Activated T-cell treated with anti-CD3 and anti-CD28 coated beads, Interleukin-2, amount 50 U/mL, for 72 hours (primary cell): ENCODE data around the gene ETNK2. TPM values are rescaled to one million over a fixed set of nuclear protein-coding genes. Genes with fewer than 3 reads are reported as not detected.

Experiments
- ATAC-seq, 2 donors: fragments of 150-1000 bp; cut with Tn5 transposase; replicated peaks in 1 of 2; 2 replicates each; pipeline ENCODE4 v1.10.0; 2021; ENCODE audit warnings: moderate library complexity in 2 of 2, mild to moderate bottlenecking in 1 of 2
- DNase-seq, 2 donors: peaks; one replicate each; pipeline ENCODE4 v3.0.0; 2021 to 2022; ENCODE audit warnings: mixed read lengths in 1 of 2
- H3K27ac Mint-ChIP-seq: one replicate; pipeline ENCODE4 v1.8.0; 2022; ENCODE audit warnings: mild to moderate bottlenecking, moderate library complexity, mixed read lengths
- H3K27me3 Mint-ChIP-seq: one replicate; pipeline ENCODE4 v1.8.0; 2022; ENCODE audit warnings: low read depth, mixed read lengths
- H3K36me3 Mint-ChIP-seq, 2 donors: one replicate each; pipeline ENCODE4 v1.8.0; 2022; ENCODE audit warnings: mixed read lengths in 2 of 2, mild to moderate bottlenecking in 1 of 2; ENCODE audit not compliant: insufficient read depth in 2 of 2
- H3K4me1 Mint-ChIP-seq: one replicate; pipeline ENCODE4 v1.8.0; 2022; ENCODE audit warnings: low read depth, mixed read lengths
- H3K4me3 Mint-ChIP-seq, 2 donors: one replicate each; pipeline ENCODE4 v1.8.0; 2022; ENCODE audit warnings: mild to moderate bottlenecking in 2 of 2, mixed read lengths in 2 of 2, moderate library complexity in 2 of 2
- H3K9me3 Mint-ChIP-seq, 2 donors: one replicate each; pipeline ENCODE4 v1.8.0; 2022; ENCODE audit warnings: mixed read lengths in 2 of 2
- total RNA-seq, 2 donors: library from RNA; stranded (reverse); gene quantifications; one replicate each; pipeline ENCODE4 v1.2.3, GENCODE V29; 2022

Gene ETNK2
- total RNA-seq, 2 donors from 2014 or later = 1.7 TPM

DNA sequence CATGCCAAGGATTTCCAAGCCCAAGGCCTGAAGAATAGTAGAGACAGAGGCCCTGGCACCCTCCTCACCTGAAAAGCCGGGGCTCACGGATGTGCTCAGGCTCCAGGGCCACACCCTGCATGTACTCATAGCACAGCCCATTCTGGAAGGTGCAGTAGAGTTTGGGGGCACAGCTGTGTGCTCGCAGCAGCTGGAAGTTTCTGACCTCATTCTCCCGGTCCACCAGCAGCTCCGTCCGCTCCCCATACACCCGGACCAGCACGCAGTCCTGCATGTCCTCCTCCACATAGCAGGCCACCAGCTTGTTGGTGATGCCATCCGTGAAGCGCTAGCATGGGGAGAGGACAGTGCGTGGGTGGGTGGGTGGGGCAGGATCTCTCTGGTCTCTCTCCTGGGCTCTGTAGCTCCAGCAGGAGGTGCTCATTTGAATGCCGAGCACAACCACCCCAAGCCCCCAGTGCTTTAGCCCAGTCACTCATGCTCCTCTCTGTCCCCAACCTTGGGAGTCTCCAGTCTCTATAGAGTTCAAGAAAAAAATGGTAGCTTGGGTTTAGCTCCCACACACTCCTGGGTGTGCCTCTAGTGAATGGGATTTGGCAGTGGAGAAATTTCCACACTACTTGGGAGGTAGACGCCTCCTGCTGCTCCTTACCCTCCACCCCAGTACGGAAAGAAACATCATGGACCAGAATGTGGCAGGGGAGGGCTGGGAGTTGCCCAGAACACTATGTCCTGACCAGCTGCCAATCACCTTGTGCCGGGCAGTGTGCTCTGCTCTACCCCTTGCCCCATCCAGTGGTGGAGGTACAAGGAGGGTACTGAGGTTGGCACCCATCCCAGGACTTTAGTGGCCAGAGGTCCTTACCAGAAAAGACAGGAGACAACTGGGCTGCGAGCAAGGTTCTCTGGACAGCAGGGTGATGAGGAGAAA lies 1.9 kb downstream of the ETNK2 start:
- DNase-seq (no peak), ATAC-seq (no peak)
- Mint-ChIP-seq H3K4me1 (no peaks in the 10 kb centered on the region), H3K27ac (no peak overlapping the region), H3K27me3 (peaks cover 6% of the 10 kb centered on the region), H3K9me3 (no peaks in the 10 kb centered on the region), H3K4me3 (peak overlapping the region in 1 of 2 donors; percentile 76), H3K36me3 (no peaks in the 10 kb centered on the region)

- Mint-ChIP-seq H3K4me3 (no peak overlapping the region), H3K9me3 (no peaks in the 10 kb centered on the region), H3K36me3 (no peaks in the 10 kb centered on the region), H3K4me1 (no peaks in the 10 kb centered on the region), H3K27ac (no peak overlapping the region), H3K27me3 (peaks cover 6% of the 10 kb centered on the region)
- ATAC-seq (no peak), DNase-seq (no peak)
Observed at GRCh38 chr1:204149107-204149506, 2.7 kb downstream of the ETNK2 start.

DNA sequence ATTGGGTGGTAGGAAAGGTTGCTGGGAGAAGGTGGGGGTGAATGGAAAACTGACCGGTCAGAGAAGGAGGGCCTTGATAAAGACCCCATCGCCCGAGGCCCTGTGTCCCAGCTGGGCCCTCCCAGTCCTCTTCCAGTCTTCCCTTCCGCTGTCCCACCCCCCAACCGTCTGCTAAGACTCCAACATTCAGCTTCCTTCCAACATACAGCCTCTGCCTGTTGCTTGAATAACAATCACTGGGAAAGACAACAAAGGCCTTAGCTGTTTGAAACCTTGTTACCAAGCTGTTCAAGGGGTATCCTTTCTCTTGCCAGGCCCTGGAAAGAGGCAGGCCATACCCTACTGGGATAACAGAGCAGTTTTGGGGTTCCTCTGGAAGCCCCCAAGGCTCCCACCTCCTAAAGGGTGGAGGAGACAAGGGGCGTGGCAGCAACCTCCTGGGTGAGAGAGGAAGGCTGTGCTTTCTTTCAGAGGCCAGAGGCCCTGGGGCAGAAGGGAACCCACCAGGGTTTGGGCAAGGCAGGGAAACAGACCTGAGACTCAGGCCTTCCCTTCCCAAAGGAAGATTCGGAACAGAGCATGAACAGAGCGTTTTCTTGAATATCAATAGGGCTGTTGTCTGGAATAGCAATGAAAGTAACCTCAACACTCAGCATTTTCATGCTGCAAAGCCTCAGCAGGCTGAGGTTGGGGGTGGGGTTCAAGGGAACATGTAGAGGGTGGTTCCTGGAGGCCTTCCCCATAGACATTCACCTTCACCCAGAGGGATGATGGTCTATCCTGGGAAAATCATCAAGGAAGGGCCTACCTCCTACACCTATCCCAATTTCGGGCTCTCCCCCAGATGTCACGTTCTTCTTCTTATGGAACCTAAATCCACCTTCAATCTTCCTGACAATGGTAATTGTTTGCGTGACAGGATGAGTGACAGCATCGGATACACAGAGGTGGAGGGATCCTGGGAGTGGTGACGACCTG lies 4.1 kb downstream of the ETNK2 start:
- DNase-seq (no peak), ATAC-seq (no peak)
- no peaks in the 10 kb centered on the region for H3K4me1 Mint-ChIP-seq
- no peak overlapping the region for H3K27ac Mint-ChIP-seq
- H3K27me3 Mint-ChIP-seq = peaks cover 6% of the 10 kb centered on the region
- H3K9me3 Mint-ChIP-seq = no peaks in the 10 kb centered on the region
- H3K36me3 Mint-ChIP-seq = no peaks in the 10 kb centered on the region
- H3K4me3 Mint-ChIP-seq = no peak overlapping the region

- Mint-ChIP-seq H3K4me3 (no peak overlapping the region), H3K4me1 (peaks cover 4% of the 10 kb centered on the region), H3K9me3 (no peaks in the 10 kb centered on the region), H3K27ac (no peak overlapping the region), H3K27me3 (peaks cover 6% of the 10 kb centered on the region), H3K36me3 (no peaks in the 10 kb centered on the region)
- ATAC-seq (no peak), DNase-seq (no peak)
Observed at GRCh38 chr1:204146965-204147364, 4.9 kb downstream of the ETNK2 start.

- peaks cover 10% of the 10 kb centered on the region for H3K4me1 Mint-ChIP-seq
- no peak for ATAC-seq
- H3K9me3 Mint-ChIP-seq = no peaks in the 10 kb centered on the region
- H3K36me3 Mint-ChIP-seq = no peaks in the 10 kb centered on the region
- no peak overlapping the region for H3K27ac Mint-ChIP-seq
- no peak overlapping the region for H3K4me3 Mint-ChIP-seq
- DNase-seq = no peak
- H3K27me3 Mint-ChIP-seq = peaks cover 6% of the 10 kb centered on the region
Observed at GRCh38 chr1:204146309-204146708, 5.5 kb downstream of the ETNK2 start.

- ATAC-seq = no peak
- peaks cover 10% of the 10 kb centered on the region for H3K4me1 Mint-ChIP-seq
- no peak overlapping the region for H3K4me3 Mint-ChIP-seq
- H3K27me3 Mint-ChIP-seq = peaks cover 1% of the 10 kb centered on the region
- no peak overlapping the region for H3K27ac Mint-ChIP-seq
- no peaks in the 10 kb centered on the region for H3K9me3 Mint-ChIP-seq
- no peak for DNase-seq
- H3K36me3 Mint-ChIP-seq = no peaks in the 10 kb centered on the region
Observed at GRCh38 chr1:204145033-204145504, 6.8 kb downstream of the ETNK2 start.

DNA sequence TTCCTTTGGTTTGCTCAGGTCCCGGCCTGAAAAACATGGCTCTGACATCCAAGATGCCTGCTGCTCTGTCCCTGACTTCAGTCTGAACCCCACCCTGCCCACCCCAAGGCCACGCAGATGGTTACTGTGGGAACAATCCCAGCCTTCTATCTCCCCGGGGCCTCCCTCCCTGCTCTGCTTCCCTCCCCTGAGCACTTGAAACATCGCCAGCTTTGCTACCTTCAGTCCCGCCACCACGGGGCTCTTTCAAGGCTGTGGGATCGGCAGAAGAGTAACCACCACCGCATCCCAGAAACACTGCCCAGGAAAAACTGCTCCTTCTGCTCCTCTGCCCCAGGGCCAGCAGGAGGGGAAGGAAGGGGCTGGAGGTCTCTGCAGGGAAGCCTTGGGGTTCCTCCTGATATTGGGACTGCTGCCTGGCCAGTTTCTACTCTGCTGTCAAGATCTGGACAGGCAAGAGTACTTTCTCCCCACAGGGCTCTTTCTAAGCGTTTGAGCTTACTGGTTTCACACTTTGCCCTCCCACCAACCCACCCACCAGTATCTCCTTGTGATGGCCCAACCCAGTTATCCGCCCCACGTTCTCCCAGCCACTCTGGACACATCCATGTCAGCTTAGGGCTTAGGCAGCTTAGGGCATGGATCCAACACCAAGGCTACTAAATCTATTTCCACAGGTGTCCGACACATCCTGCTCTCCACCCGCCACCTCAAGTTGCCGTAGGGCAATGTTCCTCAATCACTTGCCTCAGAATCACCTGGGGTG lies 8.4 kb downstream of the ETNK2 start:
- Mint-ChIP-seq H3K27me3 (no peaks in the 10 kb centered on the region), H3K27ac (no peak overlapping the region), H3K4me1 (peaks cover 10% of the 10 kb centered on the region), H3K9me3 (no peaks in the 10 kb centered on the region), H3K4me3 (no peak overlapping the region), H3K36me3 (no peaks in the 10 kb centered on the region)
- DNase-seq (no peak), ATAC-seq (no peak)

- Mint-ChIP-seq H3K4me3 (no peak overlapping the region), H3K36me3 (no peaks in the 10 kb centered on the region), H3K4me1 (peaks cover 10% of the 10 kb centered on the region), H3K9me3 (no peaks in the 10 kb centered on the region), H3K27ac (no peak overlapping the region), H3K27me3 (no peaks in the 10 kb centered on the region)
- ATAC-seq = peak; percentile 75 to 78
- DNase-seq = peak in 1 of 2 donors; percentile 7
Observed at GRCh38 chr1:204142032-204142974, 9.5 kb downstream of the ETNK2 start.

- DNase-seq (no peak), ATAC-seq (no peak)
- H3K27ac Mint-ChIP-seq = no peak overlapping the region
- no peaks in the 10 kb centered on the region for H3K9me3 Mint-ChIP-seq
- peaks cover 10% of the 10 kb centered on the region for H3K4me1 Mint-ChIP-seq
- H3K4me3 Mint-ChIP-seq = no peak overlapping the region
- H3K27me3 Mint-ChIP-seq = no peaks in the 10 kb centered on the region
- no peaks in the 10 kb centered on the region for H3K36me3 Mint-ChIP-seq
Observed at GRCh38 chr1:204141131-204141530, 10.7 kb downstream of the ETNK2 start.

GRCh38 chr1:204139952-204140351 lies 11.9 kb downstream of the ETNK2 start:
- no peaks in the 10 kb centered on the region for H3K36me3 Mint-ChIP-seq
- H3K4me3 Mint-ChIP-seq = no peak overlapping the region
- H3K27me3 Mint-ChIP-seq = no peaks in the 10 kb centered on the region
- DNase-seq (no peak), ATAC-seq (no peak)
- no peak overlapping the region for H3K27ac Mint-ChIP-seq
- peaks cover 10% of the 10 kb centered on the region for H3K4me1 Mint-ChIP-seq
- no peaks in the 10 kb centered on the region for H3K9me3 Mint-ChIP-seq

GRCh38 chr1:204139088-204139487 lies 12.8 kb downstream of the ETNK2 start:
- no peak for DNase-seq
- no peak overlapping the region for H3K27ac Mint-ChIP-seq

DNA sequence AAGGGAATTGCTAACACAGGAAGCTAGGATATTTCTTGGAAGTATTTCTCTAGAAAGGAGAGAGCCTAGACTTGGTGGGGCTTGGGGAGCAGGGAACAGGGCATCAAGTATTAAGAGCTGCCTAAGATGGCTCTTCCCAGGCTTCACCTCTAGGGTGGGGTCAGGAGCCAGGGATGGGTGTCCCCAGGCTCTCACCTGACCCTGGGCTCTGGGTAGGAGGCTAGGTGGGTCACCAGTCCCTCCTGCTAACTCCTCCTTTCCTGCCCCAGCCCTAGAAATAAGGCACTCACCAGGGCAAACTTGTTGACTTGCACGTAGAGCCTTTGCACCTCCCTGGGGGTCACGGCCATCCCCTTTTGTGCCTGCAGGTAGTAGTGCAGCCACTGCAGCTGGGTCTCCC lies 15.0 kb downstream of the ETNK2 start:
- ATAC-seq = no peak
- Mint-ChIP-seq H3K27me3 (no peaks in the 10 kb centered on the region), H3K36me3 (no peaks in the 10 kb centered on the region), H3K4me3 (no peak overlapping the region), H3K9me3 (no peaks in the 10 kb centered on the region), H3K4me1 (peaks cover 5% of the 10 kb centered on the region), H3K27ac (no peak overlapping the region)
- DNase-seq = no peak

More at GRCh38 chr1:204139088-204139487, 12.8 kb downstream of the ETNK2 start:
- Mint-ChIP-seq H3K36me3 (no peaks in the 10 kb centered on the region), H3K9me3 (no peaks in the 10 kb centered on the region), H3K4me1 (peaks cover 10% of the 10 kb centered on the region), H3K27me3 (no peaks in the 10 kb centered on the region), H3K4me3 (no peak overlapping the region)
- no peak for ATAC-seq
